OCI-LY1 (cell line): Measurements from ENCODE around the gene IL15RA.

Experiments used
- H2AFZ ChIP-seq: fragments of 200-600 bp; sonication (generic), shearing (Covaris generic); 2 replicates; pipeline ENCODE4 v1.6.0; 2014; ENCODE audit warnings: antibody characterized with exemption, mild to moderate bottlenecking, low read length
- H3F3A ChIP-seq: fragments of 200-600 bp; sonication (generic), shearing (Covaris generic); 2 replicates; pipeline ENCODE4 v1.6.0; 2014; ENCODE audit warnings: mild to moderate bottlenecking, antibody characterized with exemption, low read length, moderate library complexity; ENCODE audit not compliant: insufficient read depth
- H3K27ac ChIP-seq: fragments of 200-600 bp; sonication (generic); 2 replicates; pipeline ENCODE4 v1.5.1; 2014; ENCODE audit warnings: low read length, mixed run types, mild to moderate bottlenecking, low read depth; ENCODE audit not compliant: poor library complexity, severe bottlenecking
- H3K27me3 ChIP-seq: fragments of 200-600 bp; sonication (generic); 2 replicates; pipeline ENCODE4 v1.6.0; 2014; ENCODE audit warnings: antibody characterized with exemption, mild to moderate bottlenecking, low read length, moderate library complexity; ENCODE audit not compliant: insufficient read depth
- H3K36me3 ChIP-seq: fragments of 200-600 bp; sonication (generic); 2 replicates; pipeline ENCODE4 v1.6.1; 2014; ENCODE audit warnings: mild to moderate bottlenecking, antibody characterized with exemption, low read length, moderate library complexity, mixed read lengths; ENCODE audit not compliant: insufficient read depth
- H3K4me1 ChIP-seq: fragments of 200-600 bp; sonication (generic); 2 replicates; pipeline ENCODE4 v1.5.1; 2014; ENCODE audit warnings: mild to moderate bottlenecking, low read length, moderate library complexity; ENCODE audit not compliant: insufficient read depth, severe bottlenecking
- H3K4me2 ChIP-seq: fragments of 200-600 bp; sonication (generic), shearing (Covaris generic); 2 replicates; pipeline ENCODE4 v1.6.1; 2014; ENCODE audit warnings: low read length
- H3K4me3 ChIP-seq: fragments of 200-600 bp; sonication (generic); 2 replicates; pipeline ENCODE4 v1.5.1; 2014; ENCODE audit warnings: low read length, low read depth, mild to moderate bottlenecking, mixed read lengths; ENCODE audit not compliant: poor library complexity, severe bottlenecking
- H3K79me2 ChIP-seq: fragments of 200-600 bp; shearing (Covaris generic); 2 replicates; pipeline ENCODE4 v1.6.1; 2016; ENCODE audit warnings: mixed run types, low read length, mixed read lengths; ENCODE audit not compliant: insufficient read depth
- H3K9ac ChIP-seq: fragments of 200-600 bp; sonication (generic), shearing (Covaris generic); 2 replicates; pipeline ENCODE4 v1.6.1; 2014; ENCODE audit warnings: mild to moderate bottlenecking, low read length, mixed read lengths
- H3K9me2 ChIP-seq: fragments of 200-600 bp; sonication (generic), shearing (Covaris generic); 2 replicates; pipeline ENCODE4 v1.6.1; 2014; ENCODE audit warnings: low read depth, mild to moderate bottlenecking, low read length, mixed read lengths
- H3K9me3 ChIP-seq: fragments of 200-600 bp; shearing (Covaris generic); 2 replicates; pipeline ENCODE4 v1.6.1; 2014; ENCODE audit warnings: low read length, mixed read lengths
- H4K20me1 ChIP-seq: fragments of 200-600 bp; sonication (generic), shearing (Covaris generic); 2 replicates; pipeline ENCODE4 v1.6.0; 2016; ENCODE audit warnings: mild to moderate bottlenecking, low read length; ENCODE audit not compliant: insufficient read depth
- EZH2 ChIP-seq: fragments of 200-600 bp; sonication (generic), shearing (Covaris generic); IDR thresholded peaks from 2 replicates; pipeline ENCODE4 v1.8.0; 2017; ENCODE audit warnings: borderline replicate concordance, mixed run types, mild to moderate bottlenecking, antibody characterized with exemption, low read length, moderate library complexity, mixed read lengths
- TF ChIP-seq, protein P1 (sequence below): fragments of 200-600 bp; sonication (generic), shearing (Covaris generic); IDR thresholded peaks from 2 replicates; pipeline ENCODE4 v1.5.1; 2017; ENCODE audit warnings: mild to moderate bottlenecking, antibody characterized with exemption, low read length, moderate library complexity, mixed read lengths

The IL15RA gene

DNA sequence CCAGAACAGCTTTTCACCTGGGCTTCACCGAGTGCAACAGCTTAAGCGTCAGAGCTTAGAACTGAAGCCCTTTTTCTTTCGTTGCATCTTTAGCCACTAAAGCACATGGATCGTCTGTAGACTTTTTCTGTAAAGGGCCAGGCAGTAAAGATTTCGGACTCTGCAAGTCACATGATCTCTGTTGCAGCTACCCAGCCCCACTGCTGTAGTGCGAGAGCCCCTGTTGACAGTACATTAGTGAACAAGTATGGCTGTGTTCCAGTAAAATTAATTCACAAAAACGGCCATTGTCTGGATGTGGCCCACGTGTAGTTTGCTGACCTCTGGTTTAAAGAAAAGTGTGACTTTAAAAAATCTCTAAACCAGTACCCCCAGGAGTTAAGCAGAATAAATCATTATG, 47.9 kb downstream of the IL15RA start:
- Histone ChIP-seq H3K36me3 (peaks cover 68% of the 10 kb centered on the region), H3K4me2 (no peak overlapping the region), H3K4me3 (no peak overlapping the region), H3K4me1 (no peaks in the 10 kb centered on the region), H3K9me3 (no peaks in the 10 kb centered on the region), H3K27ac (no peak overlapping the region), H2AFZ (no peak overlapping the region), H3F3A (no peaks in the 10 kb centered on the region), H3K27me3 (no peaks in the 10 kb centered on the region), H3K9ac (no peak overlapping the region), H3K9me2 (no peaks in the 10 kb centered on the region), H4K20me1 (no peaks in the 10 kb centered on the region), H3K79me2 (no peaks in the 10 kb centered on the region)
- TF ChIP-seq, protein P1, sequence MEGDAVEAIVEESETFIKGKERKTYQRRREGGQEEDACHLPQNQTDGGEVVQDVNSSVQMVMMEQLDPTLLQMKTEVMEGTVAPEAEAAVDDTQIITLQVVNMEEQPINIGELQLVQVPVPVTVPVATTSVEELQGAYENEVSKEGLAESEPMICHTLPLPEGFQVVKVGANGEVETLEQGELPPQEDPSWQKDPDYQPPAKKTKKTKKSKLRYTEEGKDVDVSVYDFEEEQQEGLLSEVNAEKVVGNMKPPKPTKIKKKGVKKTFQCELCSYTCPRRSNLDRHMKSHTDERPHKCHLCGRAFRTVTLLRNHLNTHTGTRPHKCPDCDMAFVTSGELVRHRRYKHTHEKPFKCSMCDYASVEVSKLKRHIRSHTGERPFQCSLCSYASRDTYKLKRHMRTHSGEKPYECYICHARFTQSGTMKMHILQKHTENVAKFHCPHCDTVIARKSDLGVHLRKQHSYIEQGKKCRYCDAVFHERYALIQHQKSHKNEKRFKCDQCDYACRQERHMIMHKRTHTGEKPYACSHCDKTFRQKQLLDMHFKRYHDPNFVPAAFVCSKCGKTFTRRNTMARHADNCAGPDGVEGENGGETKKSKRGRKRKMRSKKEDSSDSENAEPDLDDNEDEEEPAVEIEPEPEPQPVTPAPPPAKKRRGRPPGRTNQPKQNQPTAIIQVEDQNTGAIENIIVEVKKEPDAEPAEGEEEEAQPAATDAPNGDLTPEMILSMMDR: no peak
- TF ChIP-seq EZH2: no peak

DNA sequence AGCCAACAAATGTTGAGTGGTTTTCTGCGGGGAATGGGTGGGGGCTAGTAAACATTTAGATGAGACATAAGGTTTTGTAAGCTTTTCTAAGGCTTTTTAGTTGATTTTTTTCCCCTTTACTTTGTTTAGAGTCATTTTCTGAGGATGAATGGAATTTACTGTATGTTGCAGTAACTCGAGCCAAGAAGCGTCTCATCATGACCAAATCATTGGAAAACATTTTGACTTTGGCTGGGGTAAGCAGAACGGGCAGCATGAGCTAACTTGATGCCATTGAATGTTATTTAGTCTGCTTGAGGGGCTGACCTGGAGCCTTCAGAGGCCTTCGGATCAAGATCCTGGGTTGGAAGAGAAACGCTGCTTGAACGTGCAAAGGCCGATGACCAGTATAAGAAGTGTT, 50.0 kb downstream of the IL15RA start:
- no peak overlapping the region for H3K4me3 ChIP-seq
- H4K20me1 ChIP-seq: no peaks in the 10 kb centered on the region
- H3K9me2 ChIP-seq: no peaks in the 10 kb centered on the region
- TF ChIP-seq EZH2: no peak
- TF ChIP-seq, protein P1: no peak
- no peak overlapping the region for H2AFZ ChIP-seq
- no peak overlapping the region for H3K9ac ChIP-seq
- no peaks in the 10 kb centered on the region for H3F3A ChIP-seq
- peaks cover 81% of the 10 kb centered on the region for H3K36me3 ChIP-seq
- H3K27ac ChIP-seq: no peak overlapping the region
- no peaks in the 10 kb centered on the region for H3K4me1 ChIP-seq
- H3K9me3 ChIP-seq: no peaks in the 10 kb centered on the region
- no peaks in the 10 kb centered on the region for H3K79me2 ChIP-seq
- H3K4me2 ChIP-seq: no peak overlapping the region
- no peaks in the 10 kb centered on the region for H3K27me3 ChIP-seq

DNA sequence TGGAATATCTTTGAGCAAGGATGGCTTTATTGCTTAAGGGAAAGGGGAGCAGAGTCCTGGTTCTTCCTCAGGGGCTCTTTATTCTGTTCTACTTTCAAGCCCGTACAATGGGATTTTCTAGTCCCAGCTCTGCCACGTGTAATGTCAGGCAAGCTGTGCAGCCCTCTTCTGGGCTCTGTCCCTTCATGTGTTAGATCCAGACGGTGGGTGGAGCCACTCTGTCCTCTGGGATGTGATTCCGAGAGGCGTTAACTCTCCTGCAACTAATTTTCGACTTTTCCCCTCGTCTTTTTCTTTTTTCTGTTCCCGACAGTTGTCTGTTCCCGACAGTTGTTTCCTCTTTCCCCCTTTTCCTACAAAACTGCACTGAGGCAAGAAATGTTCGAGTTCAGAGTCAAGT, 52.5 kb downstream of the IL15RA start:
- no peak overlapping the region for H2AFZ ChIP-seq
- no peaks in the 10 kb centered on the region for H4K20me1 ChIP-seq
- TF ChIP-seq, protein P1: no peak
- TF ChIP-seq EZH2: no peak
- H3K4me2 ChIP-seq: no peak overlapping the region
- peaks cover 90% of the 10 kb centered on the region for H3K36me3 ChIP-seq
- H3K79me2 ChIP-seq: no peaks in the 10 kb centered on the region
- H3K4me1 ChIP-seq: no peaks in the 10 kb centered on the region
- H3K9me2 ChIP-seq: no peaks in the 10 kb centered on the region
- no peak overlapping the region for H3K27ac ChIP-seq
- no peak overlapping the region for H3K4me3 ChIP-seq
- H3F3A ChIP-seq: no peaks in the 10 kb centered on the region
- H3K9me3 ChIP-seq: no peaks in the 10 kb centered on the region
- H3K27me3 ChIP-seq: no peaks in the 10 kb centered on the region
- H3K9ac ChIP-seq: no peak overlapping the region
